ENCODE results near the gene NT5E.

NT5E gene

DNA sequence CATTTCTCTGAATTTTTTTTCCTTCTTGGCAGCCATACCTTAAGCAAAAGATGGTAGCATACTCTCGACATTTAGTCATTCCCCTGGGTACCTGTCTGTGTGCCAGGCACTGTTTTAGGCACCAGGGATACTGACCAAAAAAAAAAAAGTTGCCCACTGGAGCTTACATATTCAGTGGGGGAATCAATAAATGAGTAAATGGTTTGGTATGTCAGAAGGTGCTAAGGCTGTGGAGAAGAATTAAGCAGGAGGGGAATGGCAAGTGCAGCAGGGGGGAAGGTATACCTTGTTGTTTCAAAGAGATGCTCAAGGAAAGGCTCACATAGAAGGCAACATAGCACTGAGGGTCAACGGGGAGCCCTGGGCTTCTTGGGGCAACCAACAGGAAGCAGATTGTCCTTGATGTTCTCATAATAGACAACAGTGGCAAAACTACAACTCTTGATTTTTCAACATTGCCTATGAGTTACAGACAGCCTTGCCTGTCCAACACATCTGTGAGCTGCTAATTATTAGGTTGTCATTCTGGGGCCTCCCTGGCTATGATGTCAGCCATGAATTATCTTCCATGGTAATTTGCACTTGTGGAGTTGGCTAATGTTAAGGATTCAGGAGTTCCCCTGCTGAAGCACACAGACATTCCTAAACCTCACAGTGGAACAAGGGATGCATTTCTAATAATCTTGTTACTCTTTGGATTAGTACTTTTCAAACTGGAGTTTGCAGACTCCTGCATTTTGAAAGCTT, 19.6 kb downstream of the NT5E start:
- peaks cover 7% of the 10 kb centered on the region for H3K27me3 Mint-ChIP-seq (ENCODE audit: low read depth)
- TF ChIP-seq, protein P1, sequence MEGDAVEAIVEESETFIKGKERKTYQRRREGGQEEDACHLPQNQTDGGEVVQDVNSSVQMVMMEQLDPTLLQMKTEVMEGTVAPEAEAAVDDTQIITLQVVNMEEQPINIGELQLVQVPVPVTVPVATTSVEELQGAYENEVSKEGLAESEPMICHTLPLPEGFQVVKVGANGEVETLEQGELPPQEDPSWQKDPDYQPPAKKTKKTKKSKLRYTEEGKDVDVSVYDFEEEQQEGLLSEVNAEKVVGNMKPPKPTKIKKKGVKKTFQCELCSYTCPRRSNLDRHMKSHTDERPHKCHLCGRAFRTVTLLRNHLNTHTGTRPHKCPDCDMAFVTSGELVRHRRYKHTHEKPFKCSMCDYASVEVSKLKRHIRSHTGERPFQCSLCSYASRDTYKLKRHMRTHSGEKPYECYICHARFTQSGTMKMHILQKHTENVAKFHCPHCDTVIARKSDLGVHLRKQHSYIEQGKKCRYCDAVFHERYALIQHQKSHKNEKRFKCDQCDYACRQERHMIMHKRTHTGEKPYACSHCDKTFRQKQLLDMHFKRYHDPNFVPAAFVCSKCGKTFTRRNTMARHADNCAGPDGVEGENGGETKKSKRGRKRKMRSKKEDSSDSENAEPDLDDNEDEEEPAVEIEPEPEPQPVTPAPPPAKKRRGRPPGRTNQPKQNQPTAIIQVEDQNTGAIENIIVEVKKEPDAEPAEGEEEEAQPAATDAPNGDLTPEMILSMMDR (IDR thresholded peaks at IDR 0.05; ENCODE audit: unreplicated experiment in 3 of 3), result no peak
- no peak overlapping the region for H3K4me3 Mint-ChIP-seq
- no peak overlapping the region for H3K27ac Mint-ChIP-seq
- H3K36me3 Mint-ChIP-seq (ENCODE audit: low read depth), result no peaks in the 10 kb centered on the region
- no peaks in the 10 kb centered on the region for H3K9me3 Mint-ChIP-seq
- peaks cover 1% of the 10 kb centered on the region for H3K4me1 Mint-ChIP-seq

DNA sequence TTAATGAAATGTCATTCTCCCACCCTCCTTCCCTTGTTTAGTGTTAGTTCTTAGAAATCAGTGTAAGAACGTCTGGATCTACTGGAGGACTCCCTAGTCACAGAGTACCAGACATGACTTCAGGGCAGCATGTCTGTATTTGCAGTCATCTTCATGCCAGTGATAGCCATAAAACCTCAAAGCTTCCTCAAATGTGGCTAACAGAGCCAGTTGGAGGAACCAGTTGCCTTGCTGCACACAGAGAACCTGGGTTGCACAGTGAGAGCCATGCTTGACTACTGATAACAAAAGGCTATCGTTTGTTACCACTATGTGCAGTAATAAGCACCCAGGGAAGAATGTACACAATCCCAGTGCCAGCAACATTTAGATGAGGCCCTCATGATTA, 20.1 kb downstream of the NT5E start:
- Mint-ChIP-seq H3K27ac (no peak overlapping the region), H3K27me3 (ENCODE audit: low read depth) (peaks cover 7% of the 10 kb centered on the region), H3K36me3 (ENCODE audit: low read depth) (no peaks in the 10 kb centered on the region), H3K9me3 (no peaks in the 10 kb centered on the region), H3K4me1 (no peaks in the 10 kb centered on the region), H3K4me3 (no peak overlapping the region)
- TF ChIP-seq, protein P1 (IDR thresholded peaks at IDR 0.05; ENCODE audit: unreplicated experiment in 3 of 3), result no peak

DNA sequence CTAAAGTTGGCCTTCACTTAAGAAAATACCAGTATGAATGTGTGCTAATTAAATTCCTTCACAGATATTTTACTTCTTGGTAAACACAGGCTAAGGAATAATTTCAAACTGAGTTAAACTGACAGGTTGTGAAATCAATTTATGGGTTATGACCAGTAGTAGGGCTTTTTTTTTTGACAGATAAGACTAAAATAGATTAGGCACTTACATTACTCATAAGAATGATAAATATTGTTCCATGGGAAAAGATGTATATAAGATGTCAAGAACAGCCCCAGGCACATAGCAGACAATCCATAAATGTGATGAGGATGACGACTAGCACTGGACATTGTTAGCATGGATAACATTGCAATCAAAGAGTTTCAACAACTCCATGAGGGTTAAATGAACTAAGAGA, 22.9 kb downstream of the NT5E start:
- H3K36me3 Mint-ChIP-seq (ENCODE audit: low read depth), result no peaks in the 10 kb centered on the region
- H3K9me3 Mint-ChIP-seq, result no peaks in the 10 kb centered on the region
- H3K4me1 Mint-ChIP-seq, result no peaks in the 10 kb centered on the region
- TF ChIP-seq, protein P1 (IDR thresholded peaks at IDR 0.05; ENCODE audit: unreplicated experiment in 3 of 3), result no peak
- H3K27ac Mint-ChIP-seq, result no peak overlapping the region
- H3K4me3 Mint-ChIP-seq, result no peak overlapping the region
- H3K27me3 Mint-ChIP-seq (ENCODE audit: low read depth), result no peaks in the 10 kb centered on the region

DNA sequence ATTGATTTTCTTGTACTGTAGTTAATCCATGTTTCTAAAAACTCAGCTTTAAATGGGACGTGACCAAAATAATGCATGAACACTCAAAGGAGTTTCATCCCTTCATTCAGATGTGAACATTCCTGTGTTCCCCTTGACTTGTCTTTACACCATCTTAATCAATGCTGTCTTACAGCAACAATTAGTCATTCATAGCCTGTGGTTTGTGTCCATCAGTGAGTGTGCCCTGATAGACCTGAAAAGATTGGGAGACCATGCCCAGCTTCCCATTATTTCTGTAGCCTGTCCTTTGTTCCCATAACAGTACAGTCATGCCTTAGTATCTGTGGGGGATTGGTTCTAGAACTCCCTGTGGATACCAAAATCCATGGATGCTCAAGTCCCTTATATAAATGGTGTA, 23.9 kb downstream of the NT5E start:
- no peaks in the 10 kb centered on the region for H3K4me1 Mint-ChIP-seq
- no peaks in the 10 kb centered on the region for H3K9me3 Mint-ChIP-seq
- no peaks in the 10 kb centered on the region for H3K36me3 Mint-ChIP-seq (ENCODE audit: low read depth)
- H3K27me3 Mint-ChIP-seq (ENCODE audit: low read depth), result no peaks in the 10 kb centered on the region
- H3K4me3 Mint-ChIP-seq, result no peak overlapping the region
- TF ChIP-seq, protein P1 (IDR thresholded peaks at IDR 0.05; ENCODE audit: unreplicated experiment in 3 of 3), result no peak
- no peak overlapping the region for H3K27ac Mint-ChIP-seq

DNA sequence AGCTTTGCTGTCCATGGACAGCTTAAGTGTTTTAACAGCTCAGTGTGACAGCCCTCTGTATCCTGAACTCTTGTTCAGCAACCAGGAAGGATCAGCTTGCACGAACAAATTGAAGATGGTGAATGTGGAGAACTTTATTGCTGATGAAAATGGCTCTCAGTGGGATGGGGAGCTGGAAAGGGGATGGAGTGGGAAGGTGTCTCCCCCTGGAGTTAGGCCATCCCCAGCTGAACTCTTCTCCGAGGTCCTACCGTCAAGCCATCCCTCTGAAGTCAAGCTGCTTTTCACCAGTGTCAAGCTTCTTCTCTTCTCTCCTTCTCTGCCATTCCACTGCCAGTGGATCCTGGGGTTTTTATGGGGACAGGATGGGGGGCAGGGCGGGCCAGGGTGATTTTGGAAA, 26.6 kb downstream of the NT5E start:
- Mint-ChIP-seq H3K9me3 (no peaks in the 10 kb centered on the region), H3K36me3 (ENCODE audit: low read depth) (no peaks in the 10 kb centered on the region)

More for the DNA sequence above, 26.6 kb downstream of the NT5E start:
- Mint-ChIP-seq H3K27ac (no peak overlapping the region), H3K4me1 (no peaks in the 10 kb centered on the region), H3K4me3 (no peak overlapping the region), H3K27me3 (ENCODE audit: low read depth) (peaks cover 1% of the 10 kb centered on the region)
- TF ChIP-seq, protein P1 (IDR thresholded peaks at IDR 0.05; ENCODE audit: unreplicated experiment in 3 of 3), result no peak

All from nephron (organoid).